Frontal cortex (tissue), 4 donors: ENCODE measurements around the gene FHIT. TPM values are rescaled to one million over a fixed set of nuclear protein-coding genes. Genes with fewer than 3 reads are reported as not detected.

Experiments
- DNase-seq, 2 donors: peaks; one replicate each; pipeline ENCODE4 v3.0.0; 2012; ENCODE audit warnings: low spot score in 2 of 2
- FAIRE-seq: peaks from 2 replicates; lab custom pipeline; 2012; peaks lifted over from hg19 to GRCh38; lab: Jason Lieb, UNC
- total RNA-seq: library from RNA; depleted of rRNA; stranded (reverse); fragments of >200 nt; gene quantifications from one replicate; pipeline ENCODE4 v1.2.3, GENCODE V29; 2014
- donor health status: control.
- donor health status: control.
- donor health status: control.

The FHIT gene
- total RNA-seq, 1 donor from 2014 or later: 1.6 TPM

- DNase-seq (no peak), FAIRE-seq (no peak)
Observed at GRCh38 chr3:61132062-61132461, 119.2 kb downstream of the FHIT start.

GRCh38 chr3:61118830-61119229 lies 132.4 kb downstream of the FHIT start:
- DNase-seq: no peak
- FAIRE-seq: no peak

GRCh38 chr3:61117045-61117898 lies 134.0 kb downstream of the FHIT start:
- FAIRE-seq (no peak), DNase-seq (no peak)

GRCh38 chr3:61114316-61114953 lies 136.8 kb downstream of the FHIT start:
- no peak for DNase-seq
- no peak for FAIRE-seq

GRCh38 chr3:61111825-61112224 lies 139.4 kb downstream of the FHIT start:
- FAIRE-seq: no peak
- no peak for DNase-seq

- no peak for FAIRE-seq
- DNase-seq: no peak
Observed at GRCh38 chr3:61110576-61110975, 140.7 kb downstream of the FHIT start.

- no peak for DNase-seq
- no peak for FAIRE-seq
Observed at GRCh38 chr3:61108247-61109019, 142.8 kb downstream of the FHIT start.

GRCh38 chr3:61094608-61095007 lies 156.6 kb downstream of the FHIT start:
- no peak for DNase-seq
- no peak for FAIRE-seq

GRCh38 chr3:61093364-61093763 lies 157.9 kb downstream of the FHIT start:
- no peak for FAIRE-seq
- DNase-seq: no peak

- FAIRE-seq (no peak), DNase-seq (no peak)
Observed at GRCh38 chr3:61092870-61093269, 158.4 kb downstream of the FHIT start.

- FAIRE-seq: no peak
- DNase-seq: no peak
Observed at GRCh38 chr3:61090389-61091169, 160.7 kb downstream of the FHIT start.

GRCh38 chr3:61087465-61087864 lies 163.8 kb downstream of the FHIT start:
- FAIRE-seq (no peak), DNase-seq (no peak)

- DNase-seq (no peak), FAIRE-seq (no peak)
Observed at GRCh38 chr3:61081554-61081953, 169.7 kb downstream of the FHIT start.

GRCh38 chr3:61080737-61081445 lies 170.4 kb downstream of the FHIT start:
- FAIRE-seq (no peak), DNase-seq (no peak)

- DNase-seq (no peak), FAIRE-seq (no peak)
Observed at GRCh38 chr3:61078048-61078752, 173.1 kb downstream of the FHIT start.

GRCh38 chr3:61077551-61077950 lies 173.7 kb downstream of the FHIT start:
- DNase-seq: no peak
- FAIRE-seq: no peak

- no peak for FAIRE-seq
- DNase-seq: no peak
Observed at GRCh38 chr3:61074783-61075182, 176.5 kb downstream of the FHIT start.

GRCh38 chr3:61073566-61074165 lies 177.6 kb downstream of the FHIT start:
- FAIRE-seq (no peak), DNase-seq (no peak)
